GM19023 (cell line): Measurements from ENCODE around the gene SPNS1.
A peak's percentile ranks its signal among the peaks of the same experiment; 100 is the strongest.
"Not testable (repeated sequence)": the region's sequence is repeated elsewhere in the genome, so short reads cannot be mapped to it uniquely, and the experiment has no call there.

Experiments
- ATAC-seq: cut with Tn5 transposase; IDR thresholded peaks from one replicate; pipeline ENCODE4 v1.9.1; 2021; ENCODE audit warnings: mild to moderate bottlenecking, moderate library complexity; ENCODE audit not compliant: unreplicated experiment

SPNS1 gene

DNA sequence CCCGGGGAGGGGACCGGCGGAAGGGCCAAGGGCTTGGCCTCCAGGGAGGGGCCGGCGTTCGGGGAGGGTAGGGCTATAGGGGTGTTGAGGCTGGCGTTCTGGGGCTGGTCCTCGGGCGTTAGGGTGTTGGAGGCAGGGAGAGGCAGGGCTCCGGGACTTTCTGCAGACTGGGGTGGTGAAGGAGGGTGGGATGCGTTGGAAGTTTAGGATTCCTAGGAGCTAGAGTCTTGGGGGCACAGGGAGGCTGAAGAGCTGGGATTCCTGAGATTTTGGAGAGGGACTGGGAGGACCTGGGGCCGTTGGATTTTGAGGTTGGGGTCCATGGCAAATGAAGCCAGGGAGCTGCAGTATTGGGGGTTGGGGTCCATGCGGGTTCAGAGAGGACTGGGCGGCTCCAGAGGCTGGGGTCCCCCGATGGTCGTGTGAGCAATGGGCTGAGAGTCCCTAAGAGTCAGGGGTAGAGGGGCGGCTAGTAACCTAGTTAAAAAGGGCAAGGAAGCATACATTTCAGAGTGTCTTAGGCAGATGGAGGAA is 23.1 kb upstream of the SPNS1 start:
- no peak for ATAC-seq

DNA sequence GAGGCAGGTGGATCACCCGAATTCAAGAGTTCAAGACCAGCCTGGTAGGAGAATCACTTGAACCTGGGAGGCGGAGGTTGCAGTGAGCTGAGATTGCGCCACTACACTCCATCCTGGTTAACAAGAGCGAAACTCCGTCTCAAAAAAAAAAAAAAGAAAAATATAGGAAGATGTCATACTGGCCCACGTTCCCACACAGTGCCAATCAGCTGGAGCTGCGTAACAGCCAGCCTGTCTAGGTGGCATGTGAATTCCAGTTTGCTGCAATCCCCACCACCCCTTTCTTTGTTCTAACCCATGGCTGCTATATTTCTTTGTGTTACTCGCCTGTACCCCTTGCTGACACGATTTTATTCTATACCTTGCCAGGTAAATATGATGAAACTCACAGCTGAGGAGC is 16.4 kb upstream of the SPNS1 start:
- ATAC-seq = no peak

DNA sequence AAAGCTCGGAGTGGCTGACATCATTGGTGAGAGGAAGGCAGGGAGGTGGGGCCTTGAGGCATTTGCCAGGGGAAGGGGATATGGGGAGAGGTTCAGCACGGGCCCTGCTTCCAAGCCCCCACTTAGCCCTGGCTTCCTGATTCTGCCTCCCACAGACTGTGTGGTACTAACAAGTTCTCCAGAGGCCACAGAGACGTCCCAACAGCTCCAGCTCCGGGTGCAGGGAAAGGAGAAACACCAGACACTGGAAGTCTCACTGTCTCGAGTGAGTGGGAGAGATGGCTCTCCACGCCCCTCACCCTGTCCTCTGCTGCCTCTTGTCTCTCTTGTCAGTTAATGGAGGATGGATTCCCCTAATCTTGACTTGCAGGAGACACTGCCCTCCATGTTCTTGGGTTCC is 15.7 kb upstream of the SPNS1 start:
- ATAC-seq = no peak

DNA sequence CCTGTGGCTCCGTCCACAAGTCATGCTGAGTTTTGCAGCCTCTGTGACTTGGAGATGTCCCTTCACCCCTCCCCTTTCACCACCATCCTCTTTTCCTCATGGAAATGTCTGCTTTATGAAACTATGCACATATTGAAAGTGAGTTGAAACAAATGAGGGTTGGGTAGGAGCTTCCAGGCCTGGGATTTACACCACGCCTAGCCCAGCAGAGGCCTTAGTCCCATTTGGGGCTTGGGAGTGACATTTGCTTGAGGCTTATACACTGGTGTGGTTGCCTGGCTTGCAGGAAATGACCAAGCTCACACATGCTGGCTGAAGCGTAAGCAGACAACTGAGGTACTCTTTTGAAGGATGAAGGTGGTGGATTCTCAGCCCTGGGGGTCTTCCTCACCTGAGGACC is 10.5 kb upstream of the SPNS1 start:
- no peak for ATAC-seq

DNA sequence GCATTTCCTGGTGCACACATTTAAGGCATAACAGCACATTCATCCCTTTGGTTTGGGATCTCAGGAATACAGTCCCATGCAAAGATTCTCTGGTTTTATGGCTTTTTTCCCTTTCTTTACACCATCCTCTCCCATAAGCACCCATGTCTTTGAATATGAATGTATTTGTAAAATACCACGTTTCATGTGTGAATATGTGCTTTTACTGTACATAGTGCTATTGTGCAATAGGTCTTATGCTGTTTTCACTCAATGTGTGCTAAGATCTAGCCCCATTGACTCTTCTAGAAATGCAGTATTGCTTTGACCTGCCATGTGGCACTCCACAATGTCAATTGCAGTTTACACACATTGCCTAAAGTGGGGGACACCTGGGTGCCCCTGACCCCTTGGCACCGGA is 10.1 kb upstream of the SPNS1 start:
- ATAC-seq = no peak

DNA sequence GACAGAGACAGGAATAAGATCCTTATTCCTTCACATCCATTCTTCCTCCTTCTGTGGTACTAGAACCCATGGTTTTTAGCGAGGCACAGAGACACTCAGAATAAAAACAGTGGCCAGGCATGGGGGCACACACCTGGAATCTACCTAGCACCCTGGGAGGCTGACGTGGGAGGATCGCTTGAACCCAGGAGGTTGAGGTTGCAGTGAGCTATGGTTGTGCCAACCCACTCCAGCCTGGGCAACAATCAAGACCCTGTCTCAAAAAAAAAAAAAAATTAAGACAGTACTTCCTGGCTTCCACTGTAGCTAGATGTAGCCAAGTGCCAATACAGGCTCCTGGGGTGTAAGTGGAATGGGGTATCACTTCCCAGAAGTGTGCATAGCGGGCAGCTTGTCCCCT is 7.4 kb upstream of the SPNS1 start:
- no peak for ATAC-seq

DNA sequence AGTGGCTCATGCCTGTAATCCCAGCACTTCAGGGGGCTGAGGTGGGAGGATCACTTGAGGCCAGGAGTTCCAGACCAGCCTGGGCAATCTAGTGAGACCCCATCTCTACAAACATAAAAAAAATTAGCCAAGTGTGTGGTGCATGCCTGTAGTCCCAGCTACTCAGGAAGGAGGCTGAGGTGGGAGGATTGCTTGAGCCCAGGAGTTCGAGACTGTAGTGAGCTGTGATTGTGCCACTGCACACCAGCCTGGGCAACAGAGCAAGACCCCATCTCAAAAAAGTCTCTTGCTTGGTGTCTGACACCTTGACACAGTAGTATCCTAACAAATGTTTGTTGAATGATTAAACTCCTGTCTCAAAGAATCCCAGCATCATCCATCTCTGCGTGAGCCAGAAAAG is 4.9 kb upstream of the SPNS1 start:
- not testable (repeated sequence) for ATAC-seq

DNA sequence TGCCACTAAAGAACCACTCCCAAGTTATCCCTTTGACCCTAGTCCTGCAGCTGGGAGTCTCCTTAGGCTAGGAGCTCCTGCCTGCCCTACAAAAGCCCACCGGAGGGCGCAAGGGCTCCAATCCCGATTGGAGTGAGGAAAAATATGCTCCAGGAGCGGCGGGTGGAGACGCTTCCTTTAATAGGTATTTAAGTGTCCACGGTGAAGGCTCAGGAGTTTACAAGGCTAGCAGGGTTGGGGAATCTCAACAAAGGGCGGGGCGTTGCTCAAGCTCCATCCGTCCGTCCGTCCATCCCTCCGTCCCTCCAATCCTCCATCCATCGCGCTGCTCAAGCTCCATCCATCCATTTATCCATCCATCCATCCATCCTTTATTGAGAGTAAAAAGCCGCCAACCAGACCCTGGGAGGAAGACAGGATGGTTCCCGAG is 556 bp upstream of the SPNS1 start:
- ATAC-seq = peak; percentile 11

DNA sequence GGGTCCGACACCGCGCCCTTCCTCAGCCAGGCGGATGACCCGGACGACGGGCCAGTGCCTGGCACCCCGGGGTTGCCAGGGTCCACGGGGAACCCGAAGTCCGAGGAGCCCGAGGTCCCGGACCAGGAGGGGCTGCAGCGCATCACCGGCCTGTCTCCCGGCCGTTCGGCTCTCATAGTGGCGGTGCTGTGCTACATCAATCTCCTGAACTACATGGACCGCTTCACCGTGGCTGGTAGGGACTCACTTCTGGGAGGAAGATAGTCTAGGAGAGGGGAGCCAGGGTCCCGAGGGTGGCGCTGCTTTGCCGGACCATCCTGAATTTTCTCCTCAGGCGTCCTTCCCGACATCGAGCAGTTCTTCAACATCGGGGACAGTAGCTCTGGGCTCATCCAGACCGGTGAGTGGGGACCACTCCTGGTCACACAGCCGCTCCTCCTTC is 601 bp downstream of the SPNS1 start:
- peak; percentile 32 for ATAC-seq

DNA sequence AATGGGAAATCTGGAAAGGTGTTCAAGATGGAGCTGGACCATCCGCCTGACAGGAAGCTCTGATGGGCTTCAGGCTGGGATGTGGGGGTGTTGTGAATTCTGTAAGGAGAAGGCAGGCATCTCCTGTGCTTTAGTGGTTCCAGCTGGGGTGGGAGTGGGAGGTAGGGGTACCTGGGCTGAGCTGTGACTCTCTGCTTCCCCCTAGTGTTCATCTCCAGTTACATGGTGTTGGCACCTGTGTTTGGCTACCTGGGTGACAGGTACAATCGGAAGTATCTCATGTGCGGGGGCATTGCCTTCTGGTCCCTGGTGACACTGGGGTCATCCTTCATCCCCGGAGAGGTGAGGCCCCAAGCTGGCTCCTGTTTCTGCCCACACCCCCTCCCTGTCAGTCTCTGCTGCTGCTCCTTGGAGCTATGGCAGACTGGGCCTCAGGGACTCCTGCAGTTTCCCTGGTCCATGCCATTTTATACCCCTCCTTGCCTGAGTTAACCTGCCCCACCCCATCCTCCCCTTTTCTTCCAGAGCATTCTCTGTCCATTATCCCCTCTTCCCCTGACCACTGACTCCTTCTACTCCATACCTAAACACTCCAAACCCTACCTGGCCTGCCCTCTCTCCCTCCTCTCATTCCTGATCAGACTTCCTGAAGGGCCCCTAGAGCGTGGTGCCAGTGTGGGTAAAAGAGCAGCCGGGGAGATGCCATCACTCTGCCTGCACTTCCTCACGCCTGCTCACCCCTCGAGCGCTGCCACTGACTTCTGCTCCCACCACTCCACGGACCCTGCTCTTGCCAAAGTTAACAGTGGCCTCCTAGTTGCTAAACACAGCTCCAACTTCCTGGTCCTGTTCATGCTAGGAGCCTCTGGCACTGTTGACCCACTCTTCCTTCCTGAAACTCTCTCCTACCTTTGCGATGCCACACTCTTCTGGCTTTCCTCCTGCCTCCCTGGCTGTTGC is 3.4 kb downstream of the SPNS1 start:
- no peak for ATAC-seq

DNA sequence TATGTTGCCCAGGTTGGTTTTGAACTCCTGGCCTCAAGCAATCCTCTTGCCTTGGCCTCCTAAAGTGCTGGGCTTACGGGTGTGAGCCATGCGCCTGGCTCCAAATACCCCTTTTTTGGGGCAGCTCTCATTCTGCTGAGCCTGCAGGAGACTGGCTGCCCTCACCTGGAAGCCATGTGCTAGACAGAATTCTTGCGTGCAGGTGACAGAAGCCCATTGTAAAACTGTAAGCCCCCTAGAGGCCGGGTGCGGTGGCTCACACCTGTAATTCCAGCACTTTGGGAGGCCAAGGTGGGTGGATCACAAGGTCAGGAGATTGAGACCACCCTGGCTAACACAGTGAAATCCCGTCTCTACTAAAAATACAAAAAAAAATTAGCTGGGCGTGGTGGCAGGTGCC is 5.8 kb downstream of the SPNS1 start:
- not testable (repeated sequence) for ATAC-seq

DNA sequence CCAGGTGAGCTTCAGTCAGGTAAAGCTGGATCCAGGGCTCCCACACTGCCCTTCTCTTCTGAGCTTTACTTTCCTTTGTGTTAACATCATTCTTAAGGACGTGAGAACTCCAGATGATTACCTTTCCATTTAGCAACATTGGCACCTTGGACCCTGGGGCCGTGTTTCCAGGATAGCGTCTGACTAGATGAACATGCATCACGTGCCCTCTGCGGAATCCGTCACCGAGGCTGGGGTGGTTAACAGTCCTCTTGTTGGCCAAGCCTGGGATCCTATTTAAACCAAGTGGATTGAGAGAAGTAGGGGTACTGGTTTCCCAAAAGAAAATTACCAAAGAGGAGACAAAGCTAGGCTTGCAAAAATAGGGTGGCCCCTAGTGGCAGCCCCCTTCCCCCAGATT is 6.4 kb downstream of the SPNS1 start:
- ATAC-seq = no peak

DNA sequence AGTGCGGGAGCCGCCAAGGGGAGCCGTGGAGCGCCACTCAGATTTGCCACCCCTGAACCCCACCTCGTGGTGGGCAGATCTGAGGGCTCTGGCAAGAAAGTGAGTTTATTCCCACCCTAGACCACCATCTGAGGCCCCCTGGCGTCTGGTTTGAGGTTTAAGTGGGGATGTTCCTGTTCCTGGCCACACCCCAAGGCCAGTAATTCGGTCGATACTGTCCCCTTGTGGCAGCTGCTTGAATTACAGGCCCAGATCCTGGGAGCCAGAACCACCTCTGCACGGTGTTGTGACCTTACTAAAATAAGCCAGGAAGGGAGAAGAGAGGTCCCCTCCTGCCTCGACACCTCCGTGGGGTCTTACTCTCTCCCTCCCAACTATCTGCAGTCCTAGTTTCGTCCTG is 6.9 kb downstream of the SPNS1 start:
- no peak for ATAC-seq

DNA sequence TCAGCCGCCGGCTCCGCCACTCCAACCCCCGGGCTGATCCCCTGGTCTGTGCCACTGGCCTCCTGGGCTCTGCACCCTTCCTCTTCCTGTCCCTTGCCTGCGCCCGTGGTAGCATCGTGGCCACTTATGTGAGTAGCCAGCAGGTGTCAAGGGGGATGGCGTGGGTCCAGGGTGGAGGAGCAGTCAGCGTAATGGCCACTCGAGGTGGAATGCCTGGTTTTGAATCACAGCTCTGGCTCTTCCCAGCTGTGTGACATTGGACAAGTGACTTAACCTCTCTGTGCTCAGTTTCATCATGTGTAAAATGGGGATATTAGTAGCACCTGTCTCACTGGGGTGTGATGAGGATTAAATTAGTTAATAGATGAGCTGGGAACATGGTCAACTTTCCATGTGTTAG is 7.8 kb downstream of the SPNS1 start:
- ATAC-seq = no peak

DNA sequence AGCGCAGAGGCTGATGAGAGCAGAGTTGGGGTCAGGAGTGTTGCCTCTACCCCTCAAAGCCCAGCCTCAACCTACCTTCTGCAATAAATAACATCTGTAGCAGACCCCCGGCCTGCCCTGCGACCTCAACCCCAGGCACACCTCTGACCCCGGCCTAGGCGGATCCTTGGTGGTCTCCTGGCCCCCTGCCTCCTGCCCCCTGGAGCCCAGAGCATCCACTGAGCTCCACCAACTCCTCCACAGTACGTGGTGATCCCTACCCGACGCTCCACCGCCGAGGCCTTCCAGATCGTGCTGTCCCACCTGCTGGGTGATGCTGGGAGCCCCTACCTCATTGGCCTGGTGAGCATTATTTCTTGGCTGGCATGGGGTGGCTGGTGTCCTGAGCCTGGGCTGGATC is 8.4 kb downstream of the SPNS1 start:
- no peak for ATAC-seq

DNA sequence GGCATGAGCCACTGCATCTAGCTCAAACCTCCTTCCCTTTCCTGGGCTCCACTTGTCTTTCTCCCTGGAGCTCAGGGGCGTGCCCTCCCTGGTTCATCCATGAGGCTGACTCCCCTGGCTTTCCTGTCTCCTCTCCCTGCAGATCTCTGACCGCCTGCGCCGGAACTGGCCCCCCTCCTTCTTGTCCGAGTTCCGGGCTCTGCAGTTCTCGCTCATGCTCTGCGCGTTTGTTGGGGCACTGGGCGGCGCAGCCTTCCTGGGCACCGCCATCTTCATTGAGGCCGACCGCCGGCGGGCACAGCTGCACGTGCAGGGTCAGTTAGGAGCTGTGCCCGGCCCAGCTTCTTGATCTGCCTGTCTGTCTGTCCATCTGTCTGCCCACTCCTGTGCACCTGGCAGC is 9.1 kb downstream of the SPNS1 start:
- no peak for ATAC-seq

DNA sequence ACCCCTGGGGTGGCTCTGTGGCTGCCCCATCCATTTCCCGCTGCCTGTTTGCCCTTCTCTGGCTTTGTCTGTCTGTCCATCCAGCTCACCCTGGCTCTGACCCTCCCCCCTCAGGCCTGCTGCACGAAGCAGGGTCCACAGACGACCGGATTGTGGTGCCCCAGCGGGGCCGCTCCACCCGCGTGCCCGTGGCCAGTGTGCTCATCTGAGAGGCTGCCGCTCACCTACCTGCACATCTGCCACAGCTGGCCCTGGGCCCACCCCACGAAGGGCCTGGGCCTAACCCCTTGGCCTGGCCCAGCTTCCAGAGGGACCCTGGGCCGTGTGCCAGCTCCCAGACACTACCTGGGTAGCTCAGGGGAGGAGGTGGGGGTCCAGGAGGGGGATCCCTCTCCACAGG is 9.5 kb downstream of the SPNS1 start:
- no peak for ATAC-seq

DNA sequence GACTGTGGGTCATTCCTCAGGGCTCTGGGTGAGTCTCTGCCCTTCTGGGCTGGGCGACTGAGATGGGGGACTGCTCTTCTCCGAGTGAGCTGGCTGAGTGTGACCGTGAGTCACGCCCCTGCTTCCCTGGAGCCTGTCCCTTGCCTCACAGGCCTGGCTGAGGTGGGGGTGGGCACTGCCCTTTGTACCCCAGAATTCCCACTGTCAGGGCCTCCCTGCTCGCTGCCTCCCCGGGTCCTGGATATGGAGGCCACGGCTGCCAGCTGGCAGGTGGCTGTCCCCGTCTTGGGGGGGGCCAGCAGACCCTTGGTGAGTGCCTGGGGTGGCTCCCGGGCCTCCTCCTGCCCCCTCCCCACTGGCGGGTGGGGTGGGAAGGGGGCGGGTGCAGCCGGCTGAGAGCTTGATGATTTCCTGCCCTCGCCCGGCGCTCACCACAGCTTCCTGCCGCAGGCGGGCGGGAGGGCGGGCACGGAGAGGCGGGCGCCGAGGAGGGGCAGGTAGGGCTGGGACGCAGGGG is 10.1 kb downstream of the SPNS1 start, which contains the start of gene LAT:
Gene LAT, plus strand, starts transcription at position 434 of the 517 bp plus-strand sequence. CDS start 366 bp downstream, outside the sequence.
- ATAC-seq = no peak

DNA sequence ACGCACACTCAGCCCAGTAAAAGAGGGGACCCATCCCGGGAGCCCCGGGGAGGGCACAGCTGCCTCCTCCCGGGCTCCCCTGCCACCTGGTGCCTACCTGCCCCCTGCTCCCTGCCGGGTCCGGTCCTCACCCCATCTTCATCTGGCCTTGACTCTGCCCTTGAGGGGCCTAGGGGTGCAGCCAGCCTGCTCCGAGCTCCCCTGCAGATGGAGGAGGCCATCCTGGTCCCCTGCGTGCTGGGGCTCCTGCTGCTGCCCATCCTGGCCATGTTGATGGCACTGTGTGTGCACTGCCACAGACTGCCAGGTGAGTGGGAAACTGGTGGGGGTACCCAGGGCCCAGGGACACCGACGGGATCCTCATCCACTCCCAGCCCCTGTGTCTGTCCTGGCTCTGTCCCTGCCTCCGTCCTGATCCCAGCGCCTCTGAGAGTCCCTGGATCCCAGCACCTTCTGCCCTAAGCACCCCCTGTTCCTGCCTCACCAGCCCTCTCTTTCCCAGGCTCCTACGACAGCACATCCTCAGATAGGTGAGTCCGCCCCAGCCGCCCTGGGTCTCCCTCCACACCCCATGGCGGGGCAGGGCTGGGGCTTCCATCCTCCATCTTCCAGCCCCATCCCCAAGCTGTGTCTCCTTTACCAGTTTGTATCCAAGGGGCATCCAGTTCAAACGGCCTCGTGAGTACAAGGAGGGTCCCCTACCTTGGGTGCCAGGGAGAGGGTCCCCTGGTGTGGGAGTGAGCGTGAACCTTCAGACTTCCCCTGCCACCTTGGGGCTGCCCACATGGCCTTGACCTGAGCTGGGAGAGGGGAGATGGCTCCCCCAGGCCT is 10.8 kb downstream of the SPNS1 start:
- no peak for ATAC-seq

DNA sequence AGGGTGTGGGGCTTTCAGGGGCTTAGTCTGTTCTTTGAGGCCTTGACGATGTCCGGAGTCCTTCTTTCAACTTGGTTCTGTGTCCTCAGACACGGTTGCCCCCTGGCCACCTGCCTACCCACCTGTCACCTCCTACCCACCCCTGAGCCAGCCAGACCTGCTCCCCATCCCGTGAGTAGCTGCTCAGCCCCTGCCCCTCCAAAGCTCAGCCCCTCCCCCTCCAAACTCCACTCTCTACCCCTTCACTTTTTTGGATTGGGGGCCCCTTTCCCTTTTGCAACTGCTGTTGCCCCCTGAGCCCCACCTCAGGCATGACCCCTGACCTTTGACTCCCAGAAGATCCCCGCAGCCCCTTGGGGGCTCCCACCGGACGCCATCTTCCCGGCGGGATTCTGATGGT is 11.5 kb downstream of the SPNS1 start:
- ATAC-seq = no peak

DNA sequence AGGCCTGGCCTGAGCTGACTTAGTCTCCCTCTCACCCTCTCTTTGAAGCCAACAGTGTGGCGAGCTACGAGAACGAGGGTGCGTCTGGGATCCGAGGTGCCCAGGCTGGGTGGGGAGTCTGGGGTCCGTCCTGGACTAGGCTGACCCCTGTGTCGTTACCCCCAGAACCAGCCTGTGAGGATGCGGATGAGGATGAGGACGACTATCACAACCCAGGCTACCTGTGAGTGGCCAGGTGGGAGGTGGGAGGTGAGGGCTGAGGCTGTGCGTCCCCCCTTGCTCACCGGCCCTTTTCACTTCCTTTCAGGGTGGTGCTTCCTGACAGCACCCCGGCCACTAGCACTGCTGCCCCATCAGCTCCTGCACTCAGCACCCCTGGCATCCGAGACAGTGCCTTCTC is 11.9 kb downstream of the SPNS1 start:
- ATAC-seq = no peak
